Kidney epithelial cell (primary cell): ENCODE data around the gene CDK5RAP2. TPM values are rescaled to one million over a fixed set of nuclear protein-coding genes. Genes with fewer than 3 reads are reported as not detected.

Experiments
- DNase-seq: peaks from one replicate; pipeline ENCODE4 v3.0.0-alpha.2; 2010; ENCODE audit warnings: low read depth
- H3K27me3 ChIP-seq: 2 replicates; pipeline ENCODE4 v1.6.0; 2011; ENCODE audit warnings: low read length; ENCODE audit not compliant: control insufficient read depth, insufficient read depth
- H3K36me3 ChIP-seq: 2 replicates; pipeline ENCODE4 v1.5.1; 2011; ENCODE audit warnings: low read length; ENCODE audit not compliant: control insufficient read depth, insufficient read depth
- H3K4me3 ChIP-seq: 2 replicates; pipeline ENCODE4 v1.5.1; 2011; ENCODE audit warnings: low read depth, mild to moderate bottlenecking, control low read depth, low read length
- CTCF ChIP-seq: IDR thresholded peaks from 2 replicates; pipeline ENCODE4 v1.5.1; 2011; ENCODE audit warnings: mild to moderate bottlenecking, moderate library complexity, low read length, control low read depth, inconsistent platforms; ENCODE audit not compliant: insufficient read depth, poor library complexity, severe bottlenecking
- total RNA-seq: library from RNA; depleted of rRNA; stranded (reverse); fragments of >200 nt; gene quantifications from 2 replicates; pipeline ENCODE4 v1.2.3, GENCODE V29; 2015

The CDK5RAP2 gene
- total RNA-seq, 1 donor from 2014 or later = 41.9 TPM

DNA sequence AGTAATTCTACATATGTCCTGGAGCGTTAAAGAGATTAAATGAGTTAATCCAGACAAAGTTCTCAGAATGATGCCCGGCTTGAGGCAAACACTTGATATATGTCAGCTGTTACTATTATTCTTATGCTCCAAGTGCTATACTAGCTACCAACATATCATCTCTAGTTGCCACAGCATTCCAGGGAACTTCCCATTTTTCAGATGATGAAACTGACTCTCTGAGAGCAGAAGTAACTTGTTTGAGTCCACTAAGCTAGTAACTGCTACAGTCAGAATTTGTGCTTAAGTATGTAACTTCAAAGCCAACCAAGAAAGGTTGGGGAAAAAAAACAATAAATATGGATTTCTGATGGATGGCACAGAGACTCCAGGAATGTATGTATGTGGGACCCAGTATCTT is 98.1 kb downstream of the CDK5RAP2 start:
- H3K27me3 ChIP-seq = no peaks in the 10 kb centered on the region
- no peak overlapping the region for H3K4me3 ChIP-seq
- TF ChIP-seq CTCF = no peak
- no peaks in the 10 kb centered on the region for H3K36me3 ChIP-seq
- no peak for DNase-seq

DNA sequence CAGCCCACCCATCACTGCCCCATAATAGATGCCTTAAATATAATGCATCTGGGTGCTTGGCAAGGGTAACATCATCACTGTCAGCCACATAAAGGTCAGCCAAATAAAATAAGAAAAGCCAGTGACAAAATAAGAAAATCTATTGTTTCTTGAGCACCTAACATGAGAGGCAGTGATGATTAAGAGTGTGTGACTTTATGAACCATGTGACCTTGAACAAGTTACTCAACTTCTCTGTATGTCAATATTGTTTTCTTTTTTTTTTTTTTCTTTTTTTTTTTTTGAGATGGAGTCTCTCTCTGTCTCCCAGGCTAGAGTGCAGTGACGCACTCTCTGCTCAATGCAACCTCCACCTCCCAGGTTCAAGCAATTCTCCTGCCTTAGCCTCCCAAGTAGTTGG is 98.7 kb downstream of the CDK5RAP2 start:
- no peak for DNase-seq
- H3K27me3 ChIP-seq = no peaks in the 10 kb centered on the region
- peaks cover 1% of the 10 kb centered on the region for H3K36me3 ChIP-seq
- no peak overlapping the region for H3K4me3 ChIP-seq
- no peak for TF ChIP-seq CTCF

DNA sequence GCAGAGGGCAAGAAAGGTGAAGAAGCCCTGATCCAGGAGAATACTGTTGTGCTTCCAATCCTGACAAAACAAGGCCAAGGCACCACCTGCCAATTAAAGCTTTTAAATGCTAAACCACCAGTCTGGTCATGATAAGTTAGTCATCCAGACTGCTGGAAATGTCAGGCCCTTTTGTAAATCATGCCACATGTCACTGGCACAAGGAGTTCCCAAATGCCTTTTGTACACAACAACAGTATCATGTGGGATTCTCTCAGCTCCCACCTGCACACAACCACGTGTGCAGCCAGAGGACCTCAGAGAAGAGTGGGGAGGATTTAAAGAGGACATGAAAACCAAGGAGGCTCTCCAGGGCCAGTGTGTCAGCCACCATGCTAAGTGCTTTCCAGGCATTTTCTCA is 99.3 kb downstream of the CDK5RAP2 start:
- H3K27me3 ChIP-seq = no peaks in the 10 kb centered on the region
- peaks cover 1% of the 10 kb centered on the region for H3K36me3 ChIP-seq
- DNase-seq = peak; percentile 10
- TF ChIP-seq CTCF = no peak
- no peak overlapping the region for H3K4me3 ChIP-seq

DNA sequence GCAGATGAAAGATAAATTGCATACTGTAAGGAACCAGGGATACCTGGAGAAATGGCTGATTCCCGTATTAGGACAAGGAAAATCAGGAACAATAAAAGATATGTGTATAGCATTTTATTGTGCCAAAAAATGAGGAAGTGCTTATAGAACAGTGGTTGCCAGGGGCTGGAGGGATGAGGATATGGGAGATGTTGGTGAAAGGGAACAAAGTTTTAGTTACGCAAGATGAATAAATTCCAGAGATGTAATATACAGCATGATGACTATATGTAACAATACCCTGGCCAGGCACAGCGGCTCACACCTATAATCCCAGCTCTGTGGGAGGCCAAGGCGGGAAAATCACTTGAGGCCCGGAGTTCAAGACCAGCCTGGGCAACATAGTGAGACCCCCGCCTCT is 101.8 kb downstream of the CDK5RAP2 start:
- Histone ChIP-seq H3K36me3 (peaks cover 1% of the 10 kb centered on the region), H3K4me3 (no peak overlapping the region), H3K27me3 (no peaks in the 10 kb centered on the region)
- no peak for DNase-seq
- no peak for TF ChIP-seq CTCF

DNA sequence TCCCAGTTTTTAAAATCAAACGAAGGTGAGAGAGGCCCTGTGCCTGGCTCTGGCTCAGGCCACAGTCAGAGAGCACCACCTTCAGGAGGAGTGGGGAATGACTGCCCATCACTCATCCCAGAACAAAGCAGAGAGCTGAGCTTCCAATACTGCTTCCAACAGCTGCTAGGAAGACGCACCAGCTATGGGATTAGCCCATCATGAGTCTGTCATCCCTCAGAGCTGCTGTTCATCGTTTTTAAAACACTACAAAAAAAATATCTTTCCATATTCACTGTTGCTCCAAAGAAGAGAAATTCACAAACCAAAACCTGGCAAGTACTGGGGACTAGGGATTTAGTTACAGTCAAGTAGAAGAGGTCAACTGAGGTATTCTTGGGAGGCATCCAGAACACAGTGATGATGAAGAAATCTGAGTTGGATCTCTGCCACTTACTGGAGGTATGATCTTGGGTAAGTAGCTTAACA is 102.4 kb downstream of the CDK5RAP2 start:
- Histone ChIP-seq H3K4me3 (no peak overlapping the region), H3K36me3 (peaks cover 1% of the 10 kb centered on the region), H3K27me3 (no peaks in the 10 kb centered on the region)
- peak; percentile 9 for DNase-seq
- peak; percentile 96 for TF ChIP-seq CTCF

GRCh38 chr9:120475341-120475740 is 104.6 kb downstream of the CDK5RAP2 start:
- TF ChIP-seq CTCF = no peak
- Histone ChIP-seq H3K27me3 (no peaks in the 10 kb centered on the region), H3K4me3 (no peak overlapping the region), H3K36me3 (peaks cover 1% of the 10 kb centered on the region)
- no peak for DNase-seq
